ENCODE data around the gene CCDC70.
A peak's percentile ranks its signal among the peaks of the same experiment; 100 is the strongest.

CCDC70 gene

DNA sequence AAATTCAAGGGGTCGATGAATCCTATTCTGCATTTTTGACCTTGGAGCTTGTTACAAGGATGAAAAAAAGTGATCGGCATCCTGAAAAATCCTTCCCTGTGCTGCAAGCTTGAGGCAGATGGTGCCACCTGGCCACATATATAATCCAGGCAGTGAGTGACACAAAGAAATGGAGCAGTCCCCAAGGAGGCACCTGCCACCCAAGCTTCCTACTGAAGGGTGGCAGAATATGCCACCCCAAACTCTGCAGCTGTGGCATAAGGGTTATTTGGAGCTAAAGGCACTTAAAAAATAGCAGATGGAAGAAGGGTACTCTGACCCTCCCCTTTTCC lies 32.2 kb upstream of the CCDC70 start:
- DNase-seq (ENCODE audit: low read depth), result no peak

DNA sequence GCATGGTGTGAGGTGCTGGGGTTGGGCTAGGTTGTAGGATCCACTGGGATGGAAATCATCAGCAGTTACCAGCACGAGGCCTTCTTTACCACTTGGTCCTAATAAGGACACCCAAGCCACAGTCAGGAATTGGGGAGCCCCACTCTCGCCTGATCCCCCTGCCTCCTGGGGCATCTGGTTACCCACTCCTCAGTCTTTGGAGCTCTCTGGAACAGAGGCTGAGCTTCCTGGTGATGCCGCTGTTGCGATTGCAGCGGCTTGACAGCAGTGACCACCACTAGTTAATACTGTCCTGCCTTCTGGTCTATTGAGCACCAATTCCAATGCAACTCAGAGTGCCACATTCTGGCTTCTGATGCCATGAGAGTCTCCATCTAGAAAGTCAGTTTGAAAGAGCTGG lies 30.2 kb upstream of the CCDC70 start:
- no peak for DNase-seq (ENCODE audit: low read depth)

GRCh38 chr13:51832471-51833152 lies 29.2 kb upstream of the CCDC70 start:
- no peak for DNase-seq (ENCODE audit: low read depth)

GRCh38 chr13:51833980-51834379 lies 27.8 kb upstream of the CCDC70 start:
- no peak for DNase-seq (ENCODE audit: low read depth)

DNA sequence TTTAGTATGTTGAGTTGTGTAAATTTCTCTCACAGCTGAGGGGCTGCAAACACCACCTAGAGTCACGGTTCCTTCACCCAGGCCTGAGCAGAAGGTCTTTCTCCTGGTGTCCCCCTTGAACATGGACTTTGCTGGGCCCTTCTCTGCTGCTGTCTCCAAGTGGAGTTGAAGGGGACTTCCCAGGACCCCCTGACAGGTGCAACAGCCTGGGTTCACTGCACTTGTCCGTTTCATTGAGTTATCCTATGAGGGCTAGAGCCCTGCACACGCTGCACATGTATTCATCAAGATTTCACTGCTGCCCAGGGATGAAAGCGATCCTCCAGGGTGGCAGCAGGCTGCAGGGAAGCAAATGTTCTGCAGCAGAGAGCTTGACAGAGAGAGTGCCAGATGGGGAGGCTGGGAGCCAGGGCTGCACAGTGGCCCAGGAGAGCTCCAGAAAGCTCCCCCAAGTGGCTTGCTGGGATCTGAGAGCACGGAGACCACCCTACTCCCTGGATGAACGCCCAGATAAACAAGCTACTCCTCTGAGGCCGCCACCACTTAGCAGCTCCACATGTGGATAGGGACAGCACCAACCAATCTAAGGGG lies 27.1 kb upstream of the CCDC70 start:
- no peak for DNase-seq (ENCODE audit: low read depth)

DNA sequence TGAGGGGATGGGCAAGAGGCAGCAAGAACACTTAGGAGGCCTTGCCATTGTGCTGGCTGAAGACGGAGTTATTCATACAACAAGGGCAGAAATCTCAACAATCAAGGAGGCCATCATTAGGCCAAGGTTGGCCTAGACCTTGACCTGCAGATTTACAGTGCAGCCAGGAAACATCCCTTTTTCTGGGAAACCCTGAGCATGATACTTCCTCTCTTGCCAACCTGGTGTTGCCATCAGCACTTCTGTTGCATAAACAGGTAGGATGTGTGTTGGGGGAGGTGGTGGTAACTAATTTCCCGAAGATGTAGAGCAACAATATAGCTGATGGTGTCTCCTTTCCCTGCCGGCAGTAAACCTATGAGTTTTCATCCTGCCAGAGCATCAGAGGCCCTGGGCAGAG lies 24.8 kb upstream of the CCDC70 start:
- DNase-seq (ENCODE audit: low read depth), result no peak

- peak; percentile 28 for DNase-seq (ENCODE audit: low read depth)
Observed at GRCh38 chr13:51838240-51838846, 23.4 kb upstream of the CCDC70 start.

DNA sequence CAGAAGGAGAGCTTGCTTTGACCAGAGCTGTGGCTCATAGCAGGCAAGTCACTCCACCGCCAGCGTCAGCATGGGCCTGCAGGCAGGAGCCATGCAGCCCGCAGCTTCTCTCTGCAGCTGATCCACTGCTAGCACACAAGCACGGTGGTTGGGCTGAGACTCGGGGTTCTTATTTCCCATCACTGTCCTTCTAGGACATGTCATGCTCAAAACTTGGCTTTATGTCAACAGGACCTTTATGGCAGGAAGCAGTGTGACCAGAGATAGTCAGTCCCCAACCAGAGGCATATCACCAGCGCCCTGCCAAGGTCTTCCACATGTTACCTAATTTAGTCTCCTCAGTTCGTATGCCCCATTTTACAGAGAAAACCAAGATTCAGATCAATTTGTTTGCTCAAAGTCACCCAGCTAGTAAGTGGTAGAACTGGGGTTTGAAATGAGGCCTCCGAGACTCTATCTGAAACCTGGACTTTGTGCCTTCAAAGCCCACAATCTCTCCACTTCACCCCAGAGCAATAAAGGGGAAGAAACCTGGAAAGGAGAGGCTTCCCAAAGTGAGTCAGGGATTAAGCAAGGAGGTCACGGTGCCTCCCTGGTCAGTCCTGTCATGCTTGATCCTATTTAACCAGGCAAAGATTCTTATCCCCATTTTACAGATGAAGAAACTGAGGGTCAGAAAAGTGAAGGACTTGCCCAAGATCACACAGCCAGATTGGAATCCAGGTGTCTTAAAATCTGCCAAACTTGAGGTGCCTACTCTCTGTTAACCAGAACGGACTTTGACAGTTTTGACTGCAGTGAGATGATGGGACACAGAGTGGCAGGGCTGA lies 21.8 kb upstream of the CCDC70 start:
- no peak for DNase-seq (ENCODE audit: low read depth)

GRCh38 chr13:51840917-51841316 lies 20.9 kb upstream of the CCDC70 start:
- no peak for DNase-seq (ENCODE audit: low read depth)

DNA sequence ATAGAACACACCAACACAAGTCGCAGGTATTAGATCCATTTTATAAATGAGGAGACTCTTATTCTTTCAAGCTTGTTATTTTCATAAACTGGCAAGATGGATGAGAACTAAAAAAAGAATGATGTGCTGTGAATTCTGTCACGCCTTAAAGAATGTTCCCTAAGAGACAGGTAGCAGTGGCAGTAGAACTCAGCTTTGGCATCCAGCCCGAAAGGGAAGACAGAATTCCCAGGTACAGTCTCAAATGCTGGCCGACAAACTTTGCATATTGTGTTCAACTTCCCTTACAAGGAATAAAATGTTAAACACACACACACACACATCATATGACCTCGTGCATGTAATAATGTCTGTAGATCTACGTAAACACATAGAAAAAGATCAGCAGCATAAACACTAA lies 20.0 kb upstream of the CCDC70 start:
- DNase-seq (ENCODE audit: low read depth), result no peak

GRCh38 chr13:51843529-51843928 lies 18.2 kb upstream of the CCDC70 start:
- DNase-seq (ENCODE audit: low read depth), result no peak

DNA sequence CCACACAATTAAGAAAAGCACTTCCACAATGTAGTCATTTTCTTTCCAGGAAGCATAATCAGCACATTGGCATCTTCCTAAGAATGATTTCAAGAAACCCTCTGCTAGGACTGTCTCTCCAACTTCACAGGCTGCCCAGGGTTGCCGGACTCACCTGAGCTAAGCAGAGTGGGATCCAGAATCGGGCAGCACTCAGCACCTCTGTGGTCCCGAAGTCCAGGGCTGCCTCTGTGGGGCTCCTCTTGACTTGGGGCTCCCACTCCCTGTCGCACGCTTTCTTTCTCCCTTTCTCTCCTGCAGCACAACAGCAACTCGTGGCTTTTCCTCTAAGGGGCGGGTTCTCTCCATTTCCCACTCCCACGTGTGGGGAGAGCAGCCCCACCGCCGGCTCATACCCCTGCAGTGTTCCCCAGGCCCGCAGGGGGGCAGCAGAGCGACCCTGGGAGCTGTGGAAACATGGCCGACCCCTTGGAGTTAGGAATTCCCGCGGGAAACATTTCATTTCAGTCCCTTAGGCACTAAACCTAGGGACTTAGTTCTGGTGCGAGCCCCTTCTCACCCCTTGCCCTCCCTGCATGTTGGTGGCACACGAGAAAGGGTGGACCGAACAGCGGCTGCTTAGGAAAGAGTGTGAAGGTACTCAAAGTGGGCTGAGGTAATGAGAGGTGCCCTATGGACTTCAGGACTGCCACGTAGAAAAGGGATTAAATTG lies 16.8 kb upstream of the CCDC70 start, which contains the start of gene TMEM272:
Gene TMEM272 (minus strand): TSS at position 316 of the 712 bp plus-strand sequence. CDS start 6,647 bp downstream, outside the sequence.
- no peak for DNase-seq (ENCODE audit: low read depth)

GRCh38 chr13:51845574-51846318 lies 16.0 kb upstream of the CCDC70 start:
- DNase-seq (ENCODE audit: low read depth), result no peak

- DNase-seq (ENCODE audit: low read depth), result no peak
Observed at GRCh38 chr13:51846756-51847155, 15.0 kb upstream of the CCDC70 start.

GRCh38 chr13:51848674-51849073 lies 13.1 kb upstream of the CCDC70 start:
- no peak for DNase-seq (ENCODE audit: low read depth)

GRCh38 chr13:51849145-51850101 lies 12.3 kb upstream of the CCDC70 start:
- DNase-seq (ENCODE audit: low read depth), result no peak

- no peak for DNase-seq (ENCODE audit: low read depth)
Observed at GRCh38 chr13:51856027-51856736, 5.6 kb upstream of the CCDC70 start.

DNA sequence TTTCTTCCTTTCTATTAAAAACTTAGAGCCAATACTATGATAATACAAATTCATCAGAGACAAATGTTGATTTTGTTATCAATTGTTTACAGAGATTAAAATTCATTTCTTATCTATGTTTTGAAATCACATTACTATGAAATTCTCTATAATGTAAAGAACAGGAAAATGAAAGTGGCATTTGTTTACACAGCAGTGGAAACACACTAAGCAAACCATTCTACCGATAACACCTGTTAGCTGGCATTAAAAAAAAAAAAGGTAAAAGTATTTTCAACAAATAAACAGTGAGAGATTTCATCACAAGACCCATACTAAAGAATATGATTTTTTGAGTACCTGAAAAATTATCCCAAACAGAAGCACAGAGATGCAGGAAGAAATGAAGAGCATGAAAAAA lies 4.8 kb upstream of the CCDC70 start:
- DNase-seq (ENCODE audit: low read depth), result no peak

DNA sequence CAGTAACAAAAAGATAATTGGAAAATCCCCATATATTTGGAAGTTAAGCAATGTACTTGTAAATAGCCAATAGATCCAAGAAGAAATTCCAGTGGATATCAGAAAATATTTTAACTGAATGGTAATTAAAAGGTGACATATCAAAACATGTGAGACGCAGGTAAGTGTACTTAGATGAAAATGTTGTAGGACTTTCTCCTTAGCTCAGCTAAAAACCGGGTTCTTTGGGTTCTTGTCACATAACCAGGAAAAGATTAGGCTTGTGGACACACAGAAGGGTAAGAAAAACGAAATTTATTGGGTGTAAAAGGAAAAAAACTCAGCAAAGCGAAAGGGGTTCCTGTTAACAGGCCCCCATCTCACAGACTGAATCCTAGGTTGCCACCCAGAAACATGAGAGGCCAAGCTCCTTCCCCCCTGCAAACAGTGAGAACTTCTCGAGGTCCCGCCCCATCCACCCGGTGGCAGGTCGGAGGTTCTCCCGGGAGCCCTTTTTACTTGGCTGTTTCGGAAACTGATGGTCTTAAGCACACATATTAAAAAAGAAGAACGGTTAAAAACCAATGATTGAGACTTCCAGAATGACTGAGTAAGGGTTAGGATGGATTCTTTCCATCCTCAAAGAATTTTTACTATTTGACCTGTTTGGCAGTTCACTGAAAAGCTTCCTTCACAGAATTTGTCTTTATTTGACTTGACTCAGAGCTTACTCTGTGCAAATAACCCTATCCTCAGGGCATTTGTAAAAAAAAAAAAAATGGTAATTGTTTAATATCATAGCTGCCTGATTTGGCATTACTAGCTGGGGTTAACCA lies 3.1 kb upstream of the CCDC70 start:
- DNase-seq (ENCODE audit: low read depth), result no peak

Data from HS-5 (cell line).